ENCODE results near the gene COA7. TPM values are rescaled to one million over a fixed set of nuclear protein-coding genes. Genes with fewer than 3 reads are reported as not detected.

COA7 gene
- total RNA-seq (2013): 5.3 TPM
- polyA plus RNA-seq (1 to 10 TPM; 4.8 to 8.5 (median 6.2) TPM), polyA minus RNA-seq (2.5 and 3.0 TPM in 2 replicates), total RNA-seq (3.2 to 16.6 (median 10.7) reads per million in 11 experiments)

DNA sequence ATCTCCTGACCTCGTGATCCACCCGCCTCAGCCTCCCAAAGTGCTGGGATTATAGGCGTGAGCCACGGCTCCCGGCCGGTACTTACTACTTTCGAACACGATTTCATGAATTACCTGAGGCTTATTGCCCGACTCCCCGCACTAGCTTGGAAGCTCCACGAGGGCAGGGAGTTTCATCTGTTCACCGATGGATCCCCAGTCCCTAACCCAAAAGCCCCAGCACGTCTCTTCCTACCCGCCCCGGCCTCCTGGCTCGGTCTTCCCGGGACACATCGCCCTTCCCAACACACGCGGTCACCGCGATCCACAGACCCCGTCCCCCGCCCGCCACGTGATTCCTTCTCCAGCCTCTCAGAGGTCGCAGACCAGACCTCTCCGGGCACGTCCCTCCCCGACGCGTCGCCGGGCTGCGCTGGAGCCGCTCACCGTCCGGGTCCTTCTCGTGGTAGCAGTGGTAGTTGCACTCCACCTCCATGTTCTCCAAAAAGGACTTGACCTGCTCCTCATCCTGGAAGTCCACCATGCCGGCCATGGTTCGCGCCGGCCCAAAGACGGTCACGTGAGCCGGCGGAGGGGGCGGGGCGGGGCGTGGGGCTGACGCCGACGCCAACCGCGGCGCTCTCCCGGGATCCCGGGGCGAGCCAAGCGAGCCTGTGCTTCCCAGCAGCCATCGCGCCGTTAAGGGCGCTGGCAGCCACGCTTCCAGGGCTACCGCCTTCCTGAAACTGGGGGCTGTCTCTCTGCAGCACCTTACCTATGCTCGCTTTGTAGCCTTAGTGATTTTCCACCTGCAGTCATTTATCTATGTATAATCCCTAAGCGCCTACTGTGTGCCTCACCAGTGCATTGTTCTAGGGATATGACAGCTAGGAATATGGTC lies at the start of gene COA7:
Gene COA7, minus strand, starts transcription at position 553 of the 880 bp plus-strand sequence. Its CDS starts 21 bp downstream, at position 532.
- peaks cover 34% of the 10 kb centered on the region for H3K4me1 Mint-ChIP-seq
- peak; percentile 63 to 68 (median 67) for DNase-seq
- intact Hi-C loops (cut with micrococcal nuclease): loop anchor here (10.0 kb wide), 2 partner anchors 293 to 643 kb away; partner anchors contain the start of genes BTF3L4 (in 1 of the 2), ORC1 (in 1 of the 2), PRPF38A (in 1 of the 2) and TXNDC12 (in 1 of the 2)

DNA sequence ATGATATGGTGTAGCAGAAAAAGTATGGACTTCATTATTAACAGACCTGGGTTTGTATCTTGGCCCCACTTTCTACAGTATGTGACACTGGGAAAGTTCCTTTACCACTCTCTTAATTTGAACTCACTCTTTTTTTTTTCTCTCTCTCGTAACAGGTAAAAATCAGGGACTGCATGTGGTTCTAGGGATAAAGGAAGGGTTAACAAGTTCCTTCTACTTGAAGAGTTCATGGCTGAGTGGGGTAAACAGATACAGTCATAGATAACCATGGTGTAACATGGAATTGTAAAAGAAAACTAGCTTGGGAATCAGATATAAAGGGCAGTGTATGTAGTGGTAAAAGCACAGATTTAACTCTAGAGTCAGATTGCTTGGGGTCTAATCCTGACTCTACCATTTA lies 49.3 kb upstream of the COA7 start:
- no peaks in the 10 kb centered on the region for H3K4me1 Mint-ChIP-seq
- intact Hi-C loops (cut with micrococcal nuclease): no loop called here
- TF ChIP-seq, protein P1, sequence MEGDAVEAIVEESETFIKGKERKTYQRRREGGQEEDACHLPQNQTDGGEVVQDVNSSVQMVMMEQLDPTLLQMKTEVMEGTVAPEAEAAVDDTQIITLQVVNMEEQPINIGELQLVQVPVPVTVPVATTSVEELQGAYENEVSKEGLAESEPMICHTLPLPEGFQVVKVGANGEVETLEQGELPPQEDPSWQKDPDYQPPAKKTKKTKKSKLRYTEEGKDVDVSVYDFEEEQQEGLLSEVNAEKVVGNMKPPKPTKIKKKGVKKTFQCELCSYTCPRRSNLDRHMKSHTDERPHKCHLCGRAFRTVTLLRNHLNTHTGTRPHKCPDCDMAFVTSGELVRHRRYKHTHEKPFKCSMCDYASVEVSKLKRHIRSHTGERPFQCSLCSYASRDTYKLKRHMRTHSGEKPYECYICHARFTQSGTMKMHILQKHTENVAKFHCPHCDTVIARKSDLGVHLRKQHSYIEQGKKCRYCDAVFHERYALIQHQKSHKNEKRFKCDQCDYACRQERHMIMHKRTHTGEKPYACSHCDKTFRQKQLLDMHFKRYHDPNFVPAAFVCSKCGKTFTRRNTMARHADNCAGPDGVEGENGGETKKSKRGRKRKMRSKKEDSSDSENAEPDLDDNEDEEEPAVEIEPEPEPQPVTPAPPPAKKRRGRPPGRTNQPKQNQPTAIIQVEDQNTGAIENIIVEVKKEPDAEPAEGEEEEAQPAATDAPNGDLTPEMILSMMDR (IDR thresholded peaks at IDR 0.05): no peak
- Histone ChIP-seq H3K4me1 (ENCODE audit: control insufficient read depth in 1 of 2, insufficient read depth in 2 of 2, low read length in 2 of 2) (no peaks in the 10 kb centered on the region), H3K36me3 (replicated peaks in 1 of 2; ENCODE audit: control insufficient read depth in 1 of 2, insufficient read depth in 2 of 2, low read length in 2 of 2) (peaks cover 0 to 3% of the 10 kb centered on the region in 2 donors), H3K4me2 (replicated peaks; ENCODE audit: extremely low read depth, low read length, poor library complexity, severe bottlenecking) (no peak overlapping the region), H2AFZ (ENCODE audit: insufficient read depth, low read depth, low read length, poor library complexity, severe bottlenecking) (no peak overlapping the region), H3K4me3 (replicated peaks in 1 of 3; ENCODE audit: low read depth in 2 of 3, low read length in 3 of 3) (no peak overlapping the region), H3K27me3 (ENCODE audit: control insufficient read depth in 2 of 2, insufficient read depth in 2 of 2, low read length in 2 of 2) (no peaks in the 10 kb centered on the region), H3K79me2 (ENCODE audit: insufficient read depth, low read length) (peaks cover 23% of the 10 kb centered on the region), H3K9ac (ENCODE audit: insufficient read depth, low read length, poor library complexity, severe bottlenecking) (no peak overlapping the region), H4K20me1 (ENCODE audit: insufficient read depth, low read length) (peaks cover 55% of the 10 kb centered on the region), H3K27ac (ENCODE audit: low read depth in 1 of 2, low read length in 2 of 2) (no peak overlapping the region), H3K9me3 (replicated peaks in 1 of 2; ENCODE audit: control insufficient read depth in 1 of 2, insufficient read depth in 1 of 2, low read length in 2 of 2) (no peaks in the 10 kb centered on the region)
- WGBS (ENCODE audit: insufficient coverage): no CpG with 5 or more reads among the region's 1 CpG
- DNase-seq: no peak
- peak overlapping the region in 1 of 7 donors; percentile 52 for H3K27ac Mint-ChIP-seq
- H3K9me3 Mint-ChIP-seq: no peaks in the 10 kb centered on the region
- H3K36me3 Mint-ChIP-seq: peaks cover 2 to 5% of the 10 kb centered on the region in 2 donors
- H3K4me3 Mint-ChIP-seq: no peak overlapping the region
- no peaks in the 10 kb centered on the region for H3K27me3 Mint-ChIP-seq (ENCODE audit: low read depth in 3 of 3)

More for the DNA sequence above, at the start of gene COA7:
- Mint-ChIP-seq H3K4me3 (peak within 1 kb of the TSS; percentile 96), H3K36me3 (peaks cover under 1 to 4% of the 10 kb centered on the region in 2 donors), H3K27ac (peak within 1 kb of the TSS; percentile 87 to 96 (median 92)), H3K9me3 (no peaks in the 10 kb centered on the region), H3K27me3 (ENCODE audit: low read depth in 3 of 3) (peaks cover 0 to 3% (median 1%) of the 10 kb centered on the region in 3 donors)
- Histone ChIP-seq H3K27me3 (ENCODE audit: control insufficient read depth in 2 of 2, insufficient read depth in 2 of 2, low read length in 2 of 2) (no peaks in the 10 kb centered on the region), H3K79me2 (ENCODE audit: insufficient read depth, low read length) (peaks cover 42% of the 10 kb centered on the region), H3K9me3 (replicated peaks in 1 of 2; ENCODE audit: control insufficient read depth in 1 of 2, insufficient read depth in 1 of 2, low read length in 2 of 2) (no peaks in the 10 kb centered on the region), H2AFZ (ENCODE audit: insufficient read depth, low read depth, low read length, poor library complexity, severe bottlenecking) (peak within 1 kb of the TSS; percentile 99), H4K20me1 (ENCODE audit: insufficient read depth, low read length) (no peaks in the 10 kb centered on the region), H3K4me3 (replicated peaks in 1 of 3; ENCODE audit: low read depth in 2 of 3, low read length in 3 of 3) (peak within 1 kb of the TSS; percentile 67 to 97 (median 92)), H3K4me1 (ENCODE audit: control insufficient read depth in 1 of 2, insufficient read depth in 2 of 2, low read length in 2 of 2) (peaks cover 19 to 29% of the 10 kb centered on the region in 2 donors), H3K9ac (ENCODE audit: insufficient read depth, low read length, poor library complexity, severe bottlenecking) (peak within 1 kb of the TSS; percentile 76), H3K36me3 (replicated peaks in 1 of 2; ENCODE audit: control insufficient read depth in 1 of 2, insufficient read depth in 2 of 2, low read length in 2 of 2) (peaks cover under 1% of the 10 kb centered on the region in 2 donors), H3K4me2 (replicated peaks; ENCODE audit: extremely low read depth, low read length, poor library complexity, severe bottlenecking) (peak within 1 kb of the TSS; percentile 77), H3K27ac (ENCODE audit: low read depth in 1 of 2, low read length in 2 of 2) (peak within 1 kb of the TSS; percentile 71 to 88)
- 3% methylated on average over 64 of the region's 68 CpGs for WGBS (ENCODE audit: insufficient coverage)
- TF ChIP-seq, protein P1 (IDR thresholded peaks at IDR 0.05): no peak

All from CD14-positive monocyte (primary cell).